Peyer's patch (tissue), 4 donors: ENCODE data around the gene SRGAP1.

Experiments used
- POLR2A ChIP-seq, 2 donors: fragments of 450-650 bp; IDR thresholded peaks; one replicate each; pipeline ENCODE4 v1.5.1; 2017; ENCODE audit warnings: antibody characterized with exemption in 2 of 2, mild to moderate bottlenecking in 2 of 2, moderate library complexity in 2 of 2
- TF ChIP-seq, protein P1 (sequence below), 6 experiments: fragments of 450-650 bp in 4 of 6; fragments of 200-600 bp in 2 of 6; sonication (generic) in 1 of 6; IDR thresholded peaks; one replicate each; pipeline ENCODE4 v1.5.1; 2017 to 2019; ENCODE audit warnings: antibody characterized with exemption in 6 of 6, mild to moderate bottlenecking in 3 of 6, moderate library complexity in 1 of 6

- TF ChIP-seq, protein P1, sequence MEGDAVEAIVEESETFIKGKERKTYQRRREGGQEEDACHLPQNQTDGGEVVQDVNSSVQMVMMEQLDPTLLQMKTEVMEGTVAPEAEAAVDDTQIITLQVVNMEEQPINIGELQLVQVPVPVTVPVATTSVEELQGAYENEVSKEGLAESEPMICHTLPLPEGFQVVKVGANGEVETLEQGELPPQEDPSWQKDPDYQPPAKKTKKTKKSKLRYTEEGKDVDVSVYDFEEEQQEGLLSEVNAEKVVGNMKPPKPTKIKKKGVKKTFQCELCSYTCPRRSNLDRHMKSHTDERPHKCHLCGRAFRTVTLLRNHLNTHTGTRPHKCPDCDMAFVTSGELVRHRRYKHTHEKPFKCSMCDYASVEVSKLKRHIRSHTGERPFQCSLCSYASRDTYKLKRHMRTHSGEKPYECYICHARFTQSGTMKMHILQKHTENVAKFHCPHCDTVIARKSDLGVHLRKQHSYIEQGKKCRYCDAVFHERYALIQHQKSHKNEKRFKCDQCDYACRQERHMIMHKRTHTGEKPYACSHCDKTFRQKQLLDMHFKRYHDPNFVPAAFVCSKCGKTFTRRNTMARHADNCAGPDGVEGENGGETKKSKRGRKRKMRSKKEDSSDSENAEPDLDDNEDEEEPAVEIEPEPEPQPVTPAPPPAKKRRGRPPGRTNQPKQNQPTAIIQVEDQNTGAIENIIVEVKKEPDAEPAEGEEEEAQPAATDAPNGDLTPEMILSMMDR (IDR thresholded peaks at IDR 0.05) = no peak
- TF ChIP-seq POLR2A (IDR thresholded peaks at IDR 0.05) = no peak
These were observed 123.1 kb downstream of the SRGAP1 start for GRCh38 chr12:63967358-63968145.
